HL-60/S4 (cell line): ENCODE measurements around the gene KCNMB2.
"Not testable (repeated sequence)": the region's sequence is repeated elsewhere in the genome, so short reads cannot be mapped to it uniquely, and the experiment has no call there.

Source experiments
- in situ Hi-C: fragments of 300-500 bp; cut with MboI; formaldehyde crosslinking; loops from 2 replicates; pipeline ENCODE4 v1.14.3; 2022; ENCODE audit warnings: low sequenced_read_pairs

Gene KCNMB2

GRCh38 chr3:178536211-178537079 is at the start of gene KCNMB2:
Gene KCNMB2 (plus strand): TSS chr3:178536436.
- in situ Hi-C loops = no loop called here

- in situ Hi-C loops = no loop called here
Observed at GRCh38 chr3:178486903-178487302, 49.3 kb upstream of the KCNMB2 start.

- in situ Hi-C loops = no loop called here
Observed at GRCh38 chr3:178487752-178488151, 48.5 kb upstream of the KCNMB2 start.

- in situ Hi-C loops = no loop called here
Observed at GRCh38 chr3:178491751-178492150, 44.5 kb upstream of the KCNMB2 start.

- in situ Hi-C loops = no loop called here
Observed at GRCh38 chr3:178492491-178492890, 43.7 kb upstream of the KCNMB2 start.

GRCh38 chr3:178494386-178494785 is 41.9 kb upstream of the KCNMB2 start:
- in situ Hi-C loops = no loop called here

GRCh38 chr3:178496911-178497310 is 39.3 kb upstream of the KCNMB2 start:
- in situ Hi-C loops = no loop called here

- in situ Hi-C loops = no loop called here
Observed at GRCh38 chr3:178498871-178499270, 37.4 kb upstream of the KCNMB2 start.

GRCh38 chr3:178500631-178501030 is 35.6 kb upstream of the KCNMB2 start:
- in situ Hi-C loops = no loop called here

GRCh38 chr3:178504128-178504527 is 32.1 kb upstream of the KCNMB2 start:
- in situ Hi-C loops = no loop called here

- in situ Hi-C loops = no loop called here
Observed at GRCh38 chr3:178505832-178506231, 30.4 kb upstream of the KCNMB2 start.

- in situ Hi-C loops = no loop called here
Observed at GRCh38 chr3:178507507-178508442, 28.5 kb upstream of the KCNMB2 start.

- in situ Hi-C loops = no loop called here
Observed at GRCh38 chr3:178508443-178508825, 27.8 kb upstream of the KCNMB2 start.

- in situ Hi-C loops = no loop called here
Observed at GRCh38 chr3:178510496-178510895, 25.7 kb upstream of the KCNMB2 start.

GRCh38 chr3:178512647-178513046 is 23.6 kb upstream of the KCNMB2 start:
- in situ Hi-C loops = no loop called here

- in situ Hi-C loops = no loop called here
Observed at GRCh38 chr3:178513546-178514380, 22.5 kb upstream of the KCNMB2 start.

- in situ Hi-C loops = no loop called here
Observed at GRCh38 chr3:178514401-178514800, 21.8 kb upstream of the KCNMB2 start.

- in situ Hi-C loops = not testable (repeated sequence)
Observed at GRCh38 chr3:178515076-178515744, 21.0 kb upstream of the KCNMB2 start.

GRCh38 chr3:178517665-178518334 is 18.4 kb upstream of the KCNMB2 start:
- in situ Hi-C loops = no loop called here
